Heart right ventricle (tissue), 16 donors: Measurements from ENCODE around the gene LRRC32. TPM values are rescaled to one million over a fixed set of nuclear protein-coding genes. Genes with fewer than 3 reads are reported as not detected.

ENCODE experiments used
- ATAC-seq, 8 donors: fragments of 200-7000 bp; cut with Tn5 transposase; one replicate each; pipeline ENCODE4 v1.9.1; 2020; ENCODE audit warnings: mild to moderate bottlenecking in 8 of 8, moderate library complexity in 8 of 8, moderate number of reproducible peaks in 1 of 8
- DNase-seq, 2 donors: peaks; one replicate each; pipeline ENCODE4 v3.0.0-alpha.2; 2020
- H3K27ac ChIP-seq, 10 donors: fragments of 200-600 bp; sonication (generic) in 2 of 10; one replicate each; pipeline versions ENCODE4 v1.5.0 to v1.8.0; 2020 to 2022; ENCODE audit warnings: mild to moderate bottlenecking in 3 of 10
- H3K27me3 ChIP-seq, 7 donors: fragments of 200-600 bp; one replicate each; pipeline ENCODE4 v1.8.0; 2021 to 2022; ENCODE audit warnings: mild to moderate bottlenecking in 2 of 7
- H3K36me3 ChIP-seq, 9 donors: fragments of 200-600 bp; sonication (generic) in 1 of 9; one replicate each; pipeline versions ENCODE4 v1.5.0 to v1.8.0; 2020 to 2022; ENCODE audit warnings: mild to moderate bottlenecking in 2 of 9
- H3K4me1 ChIP-seq, 9 donors: fragments of 200-600 bp; sonication (generic) in 1 of 9; one replicate each; pipeline versions ENCODE4 v1.5.0 to v1.8.0; 2020 to 2022; ENCODE audit warnings: mild to moderate bottlenecking in 4 of 9
- H3K4me3 ChIP-seq, 10 donors: fragments of 200-600 bp; sonication (generic) in 2 of 10; one replicate each; pipeline versions ENCODE4 v1.5.0 to v1.8.0; 2020 to 2022; ENCODE audit warnings: mild to moderate bottlenecking in 7 of 10, moderate library complexity in 2 of 10
- H3K9me3 ChIP-seq, 11 donors: fragments of 200-600 bp in 10 of 11; sonication (generic) in 2 of 11; one replicate each; pipeline versions ENCODE4 v1.5.0 to v1.8.0; 2013 to 2022; ENCODE audit warnings: mild to moderate bottlenecking in 2 of 11, control low read depth in 1 of 11, moderate library complexity in 1 of 11
- WGBS, 2 donors: extraction: QIAGEN DNeasy Blood & Tissue Kit; methylation state at CpG; one replicate each; pipeline ENCODE4 v1.1.7; 2013; ENCODE audit warnings: inconsistent platforms in 1 of 2; 5-methylcytosine and 5-hydroxymethylcytosine counted together
- intact Hi-C, 10 donors: fragments of 100-400 bp; cut with DNase I; formaldehyde crosslinking; loops; one replicate each; pipeline versions ENCODE4 v1.11.1 to v1.14.2; 2022
- polyA plus RNA-seq, 2 donors: library from polyadenylated mRNA; stranded (reverse); fragments of 200-250 nt; gene quantifications; one replicate each; pipeline ENCODE4 v1.2.3, GENCODE V29; 2013
- total RNA-seq, 10 donors: library from RNA; stranded (reverse); fragmentation: NEBNext Ultra II Directional in 3 of 10; extraction: Animal tissue kit (Norgen Biotek cat#: 25700) in 3 of 10; gene quantifications; one replicate each; pipeline versions ENCODE4 v1.2.1 to v1.2.4, GENCODE V29; 2021 to 2023
- TF ChIP-seq, protein P1 (sequence below), 9 donors: fragments of 200-600 bp; sonication (generic) in 2 of 9; IDR thresholded peaks; one replicate each; pipeline versions ENCODE4 v1.5.0 to v1.8.0; 2021 to 2022; ENCODE audit warnings: antibody characterized with exemption in 9 of 9, mild to moderate bottlenecking in 5 of 9, moderate library complexity in 1 of 9
- donor health status: Arrhythmogenic right ventricular cardiomyopathy.
- donor health status: ischemic (EF 13 %, LVEDD 7.1; RV severe dilation, severe dysfunction).
- donor health status: healthy with polysubstance abuse.
- donor health status: DM: no; HTN: yes; CAD: no.
- donor health status: DM: no; HTN: no; CAD: no.
- donor health status: ischemic (EF 25% LVEDD 6.9; RV normal size, moderate dysfunction).
- donor health status: ischemic (EF 25% LVEDD 5.7; RV mildly dilated, moderate dysfunction).
- donor health status: healthy.
- donor health status: DM: yes; HTN: yes; CAD: no.
- donor health status: Ischemic cardiomyopathy.
- donor health status: ischemic (EF 35%, LVEDD 5.7; RV mildly dilated, moderate dysfunction).
- donor health status: nonischemic (EF 11% LVEDD 7.7; RV severe dilation, severe dysfunction).
- donor health status: DM: yes; HTN: yes; CAD: no.
- donor health status: PGD.
- donor health status: ischemic (EF 29% LVEDD 5.4; RV normal size, mild dysfunction).
- donor health status: nonischemic (EF 23%, LVEDD 6.1; RV moderate dilation, normal function).

The LRRC32 gene
- total and polyA plus RNA-seq, 12 donors: 16.7 to 215 (median 43.7) TPM

DNA sequence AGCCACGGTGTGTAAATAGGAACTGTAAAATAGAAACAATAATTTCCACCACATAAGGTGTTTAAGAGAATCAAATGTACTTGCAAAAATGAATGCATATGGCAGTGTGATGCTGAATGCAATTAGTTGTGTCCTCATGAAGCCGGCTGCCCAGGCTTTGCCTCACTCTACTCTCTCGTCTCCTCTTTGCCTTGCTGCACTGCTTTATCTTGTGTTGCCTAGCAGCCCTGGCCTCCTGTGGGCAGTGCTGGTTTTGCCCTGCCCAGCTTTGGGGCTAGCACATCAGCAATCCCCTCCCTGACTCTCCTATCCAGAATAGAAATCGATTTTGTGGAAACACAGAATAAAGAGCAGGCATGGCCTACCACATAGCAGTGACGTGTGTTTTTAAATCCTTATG is 30.0 kb downstream of the LRRC32 start:
- DNase-seq (no peak), ATAC-seq (peak in 2 of 8 donors; percentile 33 to 51)
- intact Hi-C loops: no loop called here
- 72 to 83% methylated on average over 5 of the region's 5 CpGs for WGBS, 2 donors
- H3K27me3 ChIP-seq: no peaks in the 10 kb centered on the region
- H3K36me3 ChIP-seq: no peaks in the 10 kb centered on the region
- H3K4me1 ChIP-seq: peaks cover 4 to 38% (median 26%) of the 10 kb centered on the region in 9 donors
- TF ChIP-seq, protein P1, sequence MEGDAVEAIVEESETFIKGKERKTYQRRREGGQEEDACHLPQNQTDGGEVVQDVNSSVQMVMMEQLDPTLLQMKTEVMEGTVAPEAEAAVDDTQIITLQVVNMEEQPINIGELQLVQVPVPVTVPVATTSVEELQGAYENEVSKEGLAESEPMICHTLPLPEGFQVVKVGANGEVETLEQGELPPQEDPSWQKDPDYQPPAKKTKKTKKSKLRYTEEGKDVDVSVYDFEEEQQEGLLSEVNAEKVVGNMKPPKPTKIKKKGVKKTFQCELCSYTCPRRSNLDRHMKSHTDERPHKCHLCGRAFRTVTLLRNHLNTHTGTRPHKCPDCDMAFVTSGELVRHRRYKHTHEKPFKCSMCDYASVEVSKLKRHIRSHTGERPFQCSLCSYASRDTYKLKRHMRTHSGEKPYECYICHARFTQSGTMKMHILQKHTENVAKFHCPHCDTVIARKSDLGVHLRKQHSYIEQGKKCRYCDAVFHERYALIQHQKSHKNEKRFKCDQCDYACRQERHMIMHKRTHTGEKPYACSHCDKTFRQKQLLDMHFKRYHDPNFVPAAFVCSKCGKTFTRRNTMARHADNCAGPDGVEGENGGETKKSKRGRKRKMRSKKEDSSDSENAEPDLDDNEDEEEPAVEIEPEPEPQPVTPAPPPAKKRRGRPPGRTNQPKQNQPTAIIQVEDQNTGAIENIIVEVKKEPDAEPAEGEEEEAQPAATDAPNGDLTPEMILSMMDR (IDR thresholded peaks at IDR 0.05): no peak
- no peak overlapping the region for H3K4me3 ChIP-seq
- H3K27ac ChIP-seq: no peak overlapping the region
- no peaks in the 10 kb centered on the region for H3K9me3 ChIP-seq

DNA sequence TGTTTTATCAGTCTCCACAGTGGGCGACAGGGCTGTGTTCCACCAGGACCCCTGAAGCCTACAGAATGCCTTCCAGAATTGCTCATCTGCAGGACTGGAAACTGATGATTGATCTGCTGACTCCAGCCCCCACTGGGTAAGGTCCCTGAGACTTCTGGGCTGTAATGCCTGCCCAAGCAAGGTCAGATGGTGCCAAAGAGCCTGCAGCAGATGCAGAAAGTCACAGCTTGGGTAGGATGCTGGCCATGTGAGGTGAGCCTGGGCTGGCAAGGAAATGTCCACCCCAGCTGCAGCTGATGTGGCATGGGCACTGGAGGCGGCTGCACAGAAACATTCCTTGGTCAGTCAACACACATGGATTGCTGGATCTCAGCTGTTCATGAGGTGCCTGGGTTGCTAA is 30.9 kb downstream of the LRRC32 start:
- Histone ChIP-seq H3K4me3 (no peak overlapping the region), H3K4me1 (peaks cover 4 to 46% (median 28%) of the 10 kb centered on the region in 9 donors), H3K36me3 (no peaks in the 10 kb centered on the region), H3K27me3 (no peaks in the 10 kb centered on the region), H3K27ac (no peak overlapping the region), H3K9me3 (no peaks in the 10 kb centered on the region)
- whole genome bisulfite sequencing, 2 donors: 93 to 97% methylated on average over 2 of the region's 2 CpGs
- DNase-seq: no peak
- intact Hi-C loops: loop anchor here in 1 of 10 donors (5.0 kb wide), 1 partner anchor 42 kb away; no protein-coding TSS in a partner anchor
- ATAC-seq: no peak
- TF ChIP-seq, protein P1 (IDR thresholded peaks at IDR 0.05): no peak

DNA sequence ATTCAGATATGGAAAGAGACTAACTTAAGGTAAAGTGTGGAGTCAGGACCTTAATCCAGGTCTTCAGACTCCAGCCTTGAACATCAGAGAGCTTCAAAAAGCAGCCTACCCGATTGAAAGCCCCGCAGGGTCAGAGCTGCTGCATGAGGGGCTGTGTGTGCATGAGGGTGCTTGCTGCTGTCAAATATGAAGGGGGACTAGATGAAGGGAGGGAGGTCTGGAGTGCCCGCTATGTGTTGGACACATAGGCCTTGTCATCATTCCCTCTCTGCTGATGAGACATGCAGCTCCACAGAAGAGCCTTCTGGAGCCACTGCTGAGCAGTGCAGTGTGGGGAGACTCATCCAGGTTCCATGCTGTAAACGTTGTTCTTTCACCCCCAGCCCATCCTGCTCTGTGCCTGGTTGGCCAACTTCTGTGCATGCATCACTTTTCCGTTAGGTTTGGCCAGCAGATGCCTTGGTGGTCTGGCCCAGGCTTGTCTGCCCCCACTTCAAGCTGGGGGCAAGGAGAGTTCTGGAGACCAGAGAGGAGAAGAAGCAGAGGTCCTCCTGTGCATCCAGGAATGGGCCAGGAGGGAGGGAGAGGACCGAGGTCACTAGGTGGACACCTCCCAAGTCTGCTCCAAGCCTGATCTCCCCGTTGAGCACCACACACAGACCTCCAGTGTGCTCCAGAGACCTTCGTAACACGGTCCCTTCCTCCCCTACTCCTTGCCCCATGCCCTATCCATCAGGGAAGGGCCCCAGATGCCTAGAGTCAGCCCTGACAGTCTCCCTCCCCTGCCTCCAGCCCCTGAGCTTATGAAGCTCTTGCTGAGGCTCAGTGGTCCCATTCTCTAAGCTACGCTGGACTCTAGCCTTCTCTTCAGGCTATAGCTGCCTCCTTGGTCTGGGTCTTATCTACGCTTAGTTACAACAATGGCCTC is 32.0 kb downstream of the LRRC32 start:
- Histone ChIP-seq H3K36me3 (no peaks in the 10 kb centered on the region), H3K27me3 (no peaks in the 10 kb centered on the region), H3K9me3 (no peaks in the 10 kb centered on the region), H3K4me1 (peaks cover 4 to 46% (median 28%) of the 10 kb centered on the region in 9 donors), H3K27ac (peak overlapping the region in 7 of 10 donors; percentile 44 to 80 (median 63)), H3K4me3 (no peak overlapping the region)
- ATAC-seq: no peak
- intact Hi-C loops: loop anchor here in 1 of 10 donors (5.0 kb wide), 1 partner anchor 41 kb away; no protein-coding TSS in a partner anchor
- no peak for DNase-seq
- WGBS, 2 donors: 91% methylated on average over 10 to 11 of the region's 11 CpGs
- TF ChIP-seq, protein P1 (IDR thresholded peaks at IDR 0.05): no peak

DNA sequence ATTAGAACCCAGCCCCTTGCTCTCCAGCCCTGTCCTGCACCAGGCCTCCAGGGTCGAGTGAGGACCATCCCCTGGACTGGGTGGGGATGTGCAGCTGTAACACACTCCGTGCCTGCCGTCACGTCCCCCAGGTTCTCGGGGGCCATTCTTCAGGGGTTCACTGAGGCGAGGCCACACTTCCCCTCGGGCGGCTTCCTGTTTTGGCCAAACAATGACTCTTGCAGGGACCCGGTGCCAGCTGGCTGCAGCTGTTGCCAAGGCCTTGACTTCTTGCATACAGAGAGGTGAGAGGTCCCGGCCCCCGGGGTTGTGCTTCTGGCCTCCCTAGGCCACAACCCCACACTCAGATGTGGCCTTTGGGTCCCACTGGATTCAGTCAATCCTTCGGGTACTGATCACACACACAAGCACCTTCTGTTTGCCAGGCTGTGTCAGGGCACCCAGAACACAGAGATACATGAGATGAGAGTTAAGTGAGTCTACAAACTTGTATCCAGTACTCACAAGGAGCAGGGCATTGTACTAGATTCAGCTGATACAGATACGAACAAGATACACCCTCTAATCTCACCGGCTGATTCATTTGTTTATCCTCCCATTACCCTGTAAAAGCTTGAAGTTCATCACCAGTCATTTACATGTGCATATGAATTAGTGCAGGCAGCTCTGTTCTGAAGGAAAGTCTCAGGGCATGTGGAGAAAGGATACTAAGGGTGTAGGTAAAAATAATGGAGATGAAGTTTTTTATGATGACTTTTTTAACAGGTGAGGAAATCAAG is 32.9 kb downstream of the LRRC32 start:
- Histone ChIP-seq H3K36me3 (no peaks in the 10 kb centered on the region), H3K4me3 (no peak overlapping the region), H3K4me1 (peaks cover 4 to 46% (median 28%) of the 10 kb centered on the region in 9 donors), H3K27ac (peak overlapping the region; percentile 36 to 80 (median 64)), H3K9me3 (no peaks in the 10 kb centered on the region), H3K27me3 (no peaks in the 10 kb centered on the region)
- WGBS, 2 donors: 47 to 57% methylated on average over 14 of the region's 14 CpGs
- TF ChIP-seq, protein P1 (IDR thresholded peaks at IDR 0.05): no peak
- DNase-seq (peak; percentile 76 to 83), ATAC-seq (peak; percentile 64 to 87 (median 78))
- intact Hi-C loops: loop anchor here in 1 of 10 donors (5.0 kb wide), 1 partner anchor 40 kb away; no protein-coding TSS in a partner anchor
